ENCODE results near the gene CATSPER4.

CATSPER4 gene

DNA sequence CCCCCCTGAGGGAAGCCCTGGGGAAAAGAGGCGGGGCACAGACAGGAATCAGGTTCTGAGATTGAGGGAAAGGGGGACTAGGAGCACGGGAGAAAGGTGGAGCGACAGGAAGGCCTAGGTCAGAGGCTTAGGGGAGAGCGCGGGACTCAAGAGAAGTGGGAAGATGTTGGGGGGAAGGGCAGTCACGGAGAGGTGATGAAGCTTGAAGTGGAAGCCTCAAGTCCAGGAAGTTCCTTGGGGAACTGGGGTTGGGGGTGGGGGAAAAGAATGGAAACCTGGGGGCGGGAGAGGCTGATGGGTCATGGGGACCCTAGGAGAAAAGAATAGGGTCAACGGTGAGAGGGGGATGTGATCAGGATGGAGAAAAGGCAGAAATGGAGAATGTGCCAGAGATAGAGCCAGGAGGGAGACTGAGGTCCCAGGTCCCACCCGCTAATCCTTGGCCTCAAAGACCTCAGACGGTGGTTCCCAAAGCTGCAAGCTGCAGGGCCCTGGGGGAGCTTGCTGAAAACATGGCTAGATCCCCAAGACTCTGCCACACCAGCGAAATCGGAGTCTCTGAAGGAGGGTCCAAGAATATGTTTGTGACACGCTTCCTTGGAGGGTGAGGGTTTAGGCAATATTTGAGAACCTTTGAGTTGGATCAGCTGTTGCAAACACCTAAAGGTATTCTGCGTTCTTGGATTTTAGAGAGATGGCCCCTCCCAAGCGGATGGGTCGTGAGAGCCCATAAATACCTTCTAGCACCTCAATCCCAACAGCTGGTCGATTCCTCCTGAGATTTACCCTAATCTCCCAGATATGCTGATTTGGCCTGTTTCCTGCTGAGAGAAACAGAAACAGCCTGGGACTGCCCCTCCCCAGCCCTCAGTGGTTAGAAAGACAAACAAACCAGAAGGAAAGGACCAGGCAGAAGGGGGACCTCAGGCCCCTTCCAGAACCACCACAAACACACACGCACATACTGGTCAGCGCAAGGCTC lies 25.2 kb upstream of the CATSPER4 start:
- DNase-seq, result no peak

DNA sequence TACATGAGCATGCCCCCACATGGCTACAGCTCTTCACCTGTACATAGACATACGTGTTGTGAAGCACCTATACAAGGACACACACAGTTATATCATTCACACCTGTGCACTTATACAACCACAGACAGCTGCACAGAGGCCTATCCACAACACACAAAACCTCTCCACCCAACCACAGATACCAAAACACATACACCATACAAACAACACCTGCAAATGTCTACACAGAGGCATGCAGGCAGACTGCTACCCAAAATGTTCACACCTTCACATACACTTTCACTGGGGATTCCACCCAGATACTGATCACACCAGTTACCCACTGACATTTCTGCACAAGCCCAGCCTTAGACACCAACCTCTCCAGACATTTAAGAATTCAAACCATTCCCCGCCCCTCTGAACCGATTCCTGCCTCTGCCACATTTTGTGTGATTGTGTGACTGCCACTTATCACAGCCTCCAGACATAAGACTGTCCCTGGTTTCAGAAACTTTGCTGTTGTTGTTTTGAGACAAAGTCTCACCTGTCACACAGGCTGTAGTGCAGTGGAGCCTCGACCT lies 23.6 kb upstream of the CATSPER4 start:
- no peak for DNase-seq

DNA sequence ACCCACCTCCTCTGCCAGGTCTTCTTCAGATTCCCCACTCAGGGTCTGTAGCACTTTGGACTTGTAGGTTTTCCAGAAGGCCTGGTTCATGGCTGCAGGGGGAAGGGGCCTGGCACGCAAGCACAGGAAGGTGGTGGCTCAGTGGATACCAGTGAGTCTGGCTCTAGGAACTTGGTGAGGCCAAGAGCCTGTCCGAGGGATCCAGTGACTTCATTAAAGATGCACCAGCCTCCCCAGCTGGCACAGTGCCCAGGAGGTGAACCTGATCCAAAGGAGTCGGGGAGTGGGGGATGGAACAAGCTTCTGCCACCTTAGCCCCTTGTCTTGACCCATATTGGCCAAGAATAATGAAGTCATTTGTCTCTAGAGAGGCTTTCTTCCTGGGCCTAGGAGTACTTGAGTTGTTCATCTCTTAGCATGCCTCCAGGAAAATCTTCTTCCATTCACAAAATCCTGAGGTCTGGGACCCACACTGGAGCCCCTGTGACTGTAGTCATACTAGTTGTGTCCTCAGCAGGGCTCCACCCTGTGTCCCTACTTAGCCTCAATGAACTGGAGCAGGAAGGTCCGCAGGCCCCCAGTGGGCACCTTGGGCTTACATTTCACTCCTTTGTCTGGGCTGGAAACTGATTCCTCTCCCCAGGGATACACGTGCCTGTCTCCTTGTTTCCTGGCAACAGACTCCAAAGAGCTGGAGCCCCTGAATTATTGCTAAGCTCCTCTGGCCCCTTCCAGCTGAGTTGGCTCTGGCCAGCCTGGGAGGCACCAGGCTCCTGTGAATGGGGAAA lies 21.8 kb upstream of the CATSPER4 start, which contains the start of gene C1orf232:
Gene C1orf232 (minus strand): TSS at position 554 of the 788 bp plus-strand sequence. CDS start 464 bp downstream, at position 90.
- no peak for DNase-seq

DNA sequence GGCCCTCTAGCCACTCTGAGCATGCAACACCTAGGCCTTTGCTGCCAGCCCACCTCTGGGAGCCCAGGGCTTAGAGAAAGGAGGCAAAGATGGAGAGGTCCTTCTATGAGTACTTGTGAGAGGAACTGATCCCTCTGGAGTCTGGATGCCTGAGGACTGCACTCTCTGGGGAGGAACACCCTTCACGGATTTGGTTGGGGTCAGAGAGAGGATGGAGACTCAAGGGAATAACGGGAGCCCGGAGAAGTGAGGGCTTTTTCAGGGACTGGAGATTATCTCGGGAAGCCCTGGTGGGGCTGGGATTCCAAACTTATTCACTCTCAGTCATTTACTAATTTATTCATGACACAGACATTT lies 21.2 kb upstream of the CATSPER4 start:
- no peak for DNase-seq

DNA sequence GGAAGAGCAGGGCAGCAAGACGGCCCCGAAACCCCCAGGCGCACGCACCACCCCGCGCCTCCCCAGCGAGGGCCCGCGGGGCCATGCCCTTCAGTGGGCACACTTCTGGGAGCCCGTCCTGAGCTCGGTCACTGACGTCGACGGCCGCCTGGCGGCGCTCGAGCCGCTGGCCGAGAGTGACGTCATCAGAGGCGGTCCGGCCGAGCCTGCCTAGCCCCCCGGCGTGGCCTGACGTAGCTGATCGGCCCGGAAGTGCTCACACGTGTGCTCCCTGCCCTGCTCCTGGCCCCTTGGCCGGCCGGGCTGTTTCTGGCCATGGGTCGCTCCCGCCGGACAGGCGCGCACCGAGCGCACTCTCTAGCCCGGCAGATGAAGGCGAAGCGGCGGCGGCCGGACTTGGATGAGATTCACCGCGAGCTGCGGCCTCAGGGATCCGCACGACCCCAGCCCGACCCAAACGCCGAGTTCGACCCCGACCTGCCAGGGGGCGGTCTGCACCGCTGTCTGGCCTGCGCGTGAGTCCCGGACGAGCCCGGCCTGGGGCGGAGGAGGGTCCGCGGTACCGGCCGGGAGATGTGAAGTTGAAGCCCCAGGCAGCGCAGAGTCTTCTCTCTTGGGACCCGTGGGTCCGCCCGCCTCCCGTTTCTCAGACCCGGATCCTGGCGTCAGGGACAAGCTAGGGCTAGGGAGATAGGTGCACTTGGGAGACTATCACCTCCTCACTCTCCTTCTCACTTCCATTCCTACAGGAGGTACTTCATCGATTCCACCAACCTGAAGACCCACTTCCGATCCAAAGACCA lies 20.5 kb upstream of the CATSPER4 start, which contains the start of gene ZNF593:
Gene ZNF593 (plus strand): TSS at position 240 of the 803 bp plus-strand sequence. CDS start 76 bp downstream, at position 316.
- peak; percentile 91 for DNase-seq

DNA sequence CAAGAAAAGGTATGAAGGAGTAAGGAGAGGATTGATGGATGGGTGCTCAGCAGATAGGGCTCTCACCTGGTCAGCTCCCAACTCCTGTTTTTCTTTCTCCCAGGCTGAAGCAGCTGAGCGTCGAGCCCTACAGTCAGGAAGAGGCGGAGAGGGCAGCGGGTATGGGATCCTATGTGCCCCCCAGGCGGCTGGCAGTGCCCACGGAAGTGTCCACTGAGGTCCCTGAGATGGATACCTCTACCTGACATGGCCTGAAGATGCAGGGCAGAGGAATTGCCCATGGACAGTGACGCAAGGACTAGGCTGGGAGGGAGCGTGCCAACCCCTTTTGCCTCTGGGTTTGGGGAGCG lies 20.0 kb upstream of the CATSPER4 start:
- no peak for DNase-seq

DNA sequence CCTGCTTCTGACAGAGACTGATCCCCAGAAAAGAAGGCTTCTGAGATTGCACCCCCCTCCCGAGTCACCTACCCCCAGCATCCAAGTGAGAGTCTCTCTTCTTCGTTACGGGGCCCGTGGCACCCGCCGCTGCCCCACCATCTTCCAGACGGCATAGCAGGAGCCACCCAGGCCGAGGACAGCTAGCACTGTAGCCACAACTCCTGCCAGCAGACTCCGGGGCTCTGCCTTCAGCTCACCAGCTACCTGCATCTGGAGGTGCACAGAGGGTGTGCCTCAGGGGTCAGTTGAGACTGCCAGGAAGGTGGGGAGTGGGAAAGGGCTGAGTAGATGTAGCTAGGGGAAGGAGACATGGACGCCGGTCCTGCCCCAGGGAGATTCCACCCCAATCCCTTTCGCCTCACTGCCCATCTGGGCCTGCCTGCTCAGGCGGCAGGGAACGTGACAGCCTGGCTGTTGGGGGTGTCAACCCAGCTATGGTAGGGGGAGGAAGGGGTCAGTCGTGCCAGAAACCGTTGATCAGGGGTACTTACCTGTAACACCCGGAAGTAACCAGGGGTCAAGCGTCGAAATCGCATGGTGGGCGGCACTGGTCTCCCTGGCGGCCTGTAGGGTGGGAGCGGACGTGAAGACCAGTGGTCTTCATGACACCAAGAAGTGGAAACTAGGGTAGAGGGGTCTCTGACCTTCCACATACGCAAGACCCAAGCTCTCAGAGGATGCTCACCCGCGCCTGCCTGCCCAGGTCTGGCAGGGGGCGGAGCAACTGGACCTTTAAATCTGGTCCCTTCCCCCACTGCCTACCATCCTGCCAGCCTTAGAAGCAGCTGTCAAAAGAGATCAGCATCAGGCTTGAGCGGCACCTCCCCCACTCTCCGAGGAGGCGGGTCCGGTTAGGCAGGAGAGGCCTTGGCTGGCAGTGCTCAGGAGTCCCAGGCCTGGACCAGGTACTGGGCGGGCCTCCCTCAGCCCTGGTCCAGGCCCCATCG lies 19.0 kb upstream of the CATSPER4 start, which contains the start of gene ZNF593OS:
Gene ZNF593OS (minus strand): TSS at position 749 of the 989 bp plus-strand sequence. CDS start 171 bp downstream, at position 578.
- no peak for DNase-seq

DNA sequence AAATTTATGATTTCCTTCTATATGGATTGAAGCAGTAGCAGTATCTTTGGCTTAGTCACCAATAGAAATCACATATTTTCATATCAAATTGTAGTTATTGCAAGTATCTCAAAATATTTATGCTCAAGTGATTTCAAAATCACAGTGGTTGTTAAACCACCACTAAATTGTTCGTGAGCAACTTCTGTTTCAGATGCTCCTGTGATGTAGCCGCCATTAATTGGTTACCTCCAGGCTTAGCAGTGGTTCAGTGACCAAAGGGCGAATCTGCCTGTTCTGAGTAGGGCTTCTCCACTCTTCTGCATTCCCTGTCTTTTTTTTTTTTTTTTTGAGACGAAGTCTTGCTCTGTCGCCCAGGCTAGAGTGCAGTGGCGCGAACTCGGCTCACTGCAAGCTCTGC lies 15.1 kb upstream of the CATSPER4 start:
- no peak for DNase-seq

DNA sequence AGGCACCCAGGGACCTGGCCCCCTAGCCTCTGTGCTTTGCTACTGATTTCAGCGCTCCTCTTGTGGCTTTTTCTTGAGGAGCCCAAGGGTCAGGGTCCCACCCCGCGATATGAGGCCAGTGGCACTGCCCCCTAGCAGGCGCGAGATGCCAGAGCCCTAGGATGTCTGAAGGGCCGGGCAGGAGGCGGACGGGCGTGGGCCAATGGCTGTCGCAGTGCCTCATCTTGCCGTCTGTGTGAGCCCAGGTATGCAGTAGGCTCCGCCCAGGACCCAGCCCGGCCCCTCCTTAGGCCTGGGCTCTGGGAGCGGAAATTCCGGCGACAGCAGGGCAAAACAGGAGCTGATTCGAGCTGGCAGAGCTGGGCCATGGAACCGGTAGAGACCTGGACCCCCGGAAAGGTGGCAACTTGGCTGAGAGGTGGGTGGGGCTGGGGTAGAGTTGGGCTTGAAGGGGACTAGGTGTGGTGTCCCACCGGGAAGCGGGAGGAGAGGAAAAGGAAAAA lies 13.2 kb upstream of the CATSPER4 start, which contains the start of gene CNKSR1:
Gene CNKSR1 (plus strand): TSS at position 310 of the 503 bp plus-strand sequence. CDS start 57 bp downstream, at position 367.
- DNase-seq, result peak; percentile 22

DNA sequence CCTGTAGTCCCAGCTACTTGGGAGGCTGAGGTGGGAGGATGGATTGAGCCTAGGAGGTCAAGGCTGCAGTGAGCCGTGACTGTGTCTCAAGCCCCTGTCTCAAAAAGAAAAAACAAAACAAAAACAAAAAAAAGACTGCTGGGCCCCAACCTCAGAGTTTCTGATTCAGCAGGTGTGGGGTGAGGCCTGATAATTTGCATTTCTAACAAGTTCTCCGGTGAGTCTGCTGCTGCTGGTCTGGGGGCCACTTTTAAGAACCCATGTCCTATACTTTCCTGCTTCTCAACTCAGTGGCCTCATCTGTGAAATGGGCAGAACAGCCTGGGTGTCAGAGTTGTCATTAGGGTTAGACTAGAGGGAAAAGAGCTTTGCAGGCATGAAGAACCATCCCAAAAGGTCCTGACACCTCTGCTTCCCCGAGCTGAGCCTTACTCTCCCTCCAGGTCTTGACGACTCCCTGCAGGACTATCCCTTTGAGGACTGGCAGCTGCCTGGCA lies 10.3 kb upstream of the CATSPER4 start:
- no peak for DNase-seq

DNA sequence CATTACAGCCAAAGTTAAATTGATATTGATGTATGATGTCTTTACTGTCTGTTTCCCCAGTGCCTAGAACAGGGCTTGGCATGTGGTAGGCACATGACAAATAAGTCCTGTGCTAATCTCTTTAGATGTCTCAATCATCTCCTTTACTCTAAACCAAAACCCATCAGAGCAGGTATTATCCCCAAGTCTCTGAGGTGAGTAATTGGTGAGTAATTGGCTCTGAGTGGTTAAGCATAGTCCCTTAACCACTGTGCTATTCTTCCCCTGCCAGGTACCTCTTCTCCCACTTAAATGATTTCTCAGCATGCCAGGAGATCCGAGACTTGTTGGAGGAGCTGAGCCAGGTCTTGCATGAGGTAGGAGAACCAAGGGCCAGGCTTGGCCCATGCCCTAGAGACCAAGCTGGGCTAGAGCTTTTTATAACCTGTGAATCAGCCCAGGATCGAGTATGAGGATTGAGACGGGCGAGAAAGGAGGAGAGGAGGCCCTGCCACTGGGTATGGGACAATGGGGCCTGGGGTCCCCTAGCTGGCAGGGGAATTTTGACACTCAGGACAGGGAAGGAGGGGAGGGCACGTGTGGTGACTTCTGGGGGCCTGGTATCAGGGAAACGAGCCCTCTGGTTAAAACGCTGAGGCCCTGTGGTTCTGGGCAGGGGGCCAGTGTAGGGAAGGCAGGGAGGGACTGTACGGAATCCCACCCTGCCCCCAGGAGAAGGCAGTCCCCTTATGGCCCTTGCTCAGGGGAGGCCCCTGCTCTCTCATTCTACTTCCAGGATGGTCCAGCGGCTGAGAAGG lies 8.6 kb upstream of the CATSPER4 start:
- no peak for DNase-seq

DNA sequence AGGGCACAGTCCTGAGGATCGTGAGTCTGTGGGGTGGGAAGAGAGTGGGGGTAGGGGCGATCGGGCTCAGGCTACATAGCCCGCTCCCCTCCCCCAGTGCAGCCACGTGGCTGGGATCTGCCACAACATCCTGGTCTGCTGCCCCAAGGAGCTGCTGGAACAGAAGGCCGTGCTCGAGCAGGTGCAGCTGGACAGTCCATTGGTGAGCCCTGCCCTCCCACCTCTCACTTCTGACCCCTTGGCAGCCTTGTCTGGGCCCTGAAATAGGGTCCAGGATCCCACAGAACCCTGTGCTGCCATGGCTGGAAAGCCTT lies 8.1 kb upstream of the CATSPER4 start:
- DNase-seq, result no peak

DNA sequence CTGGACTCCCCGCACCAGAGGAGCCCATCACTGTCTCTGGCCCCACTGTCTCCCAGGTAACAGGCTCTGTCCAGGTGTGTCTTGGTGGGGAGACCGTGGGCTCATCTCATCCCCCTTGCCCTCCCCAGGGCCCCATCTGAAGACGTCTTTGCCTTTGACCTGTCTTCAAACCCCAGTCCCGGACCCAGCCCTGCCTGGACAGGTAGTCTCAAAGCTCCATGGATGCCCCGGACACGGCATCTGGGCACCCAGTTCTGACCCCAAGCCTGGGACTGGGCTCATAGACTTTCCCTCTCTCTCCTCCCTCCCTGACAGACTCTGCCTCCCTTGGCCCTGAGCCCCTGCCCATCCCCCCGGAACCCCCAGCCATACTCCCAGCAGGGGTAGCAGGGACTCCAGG lies 6.3 kb upstream of the CATSPER4 start:
- no peak for DNase-seq

DNA sequence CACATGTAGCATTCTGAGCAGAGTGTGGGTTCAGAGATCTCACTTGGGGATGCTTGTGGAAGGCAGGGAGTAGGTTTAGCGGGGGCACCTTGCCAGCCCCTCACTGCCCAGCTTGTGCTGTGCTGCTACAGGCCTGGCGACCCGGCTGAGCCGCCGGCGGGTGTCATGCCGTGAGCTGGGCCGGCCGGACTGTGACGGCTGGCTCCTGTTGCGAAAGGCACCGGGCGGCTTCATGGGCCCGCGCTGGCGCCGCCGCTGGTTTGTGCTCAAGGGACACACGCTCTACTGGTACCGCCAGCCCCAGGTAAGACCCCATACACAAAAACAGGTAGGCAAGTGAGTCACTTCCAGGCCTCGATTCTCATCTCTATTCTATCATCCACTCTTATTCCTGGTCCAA lies 5.5 kb upstream of the CATSPER4 start:
- DNase-seq, result no peak

DNA sequence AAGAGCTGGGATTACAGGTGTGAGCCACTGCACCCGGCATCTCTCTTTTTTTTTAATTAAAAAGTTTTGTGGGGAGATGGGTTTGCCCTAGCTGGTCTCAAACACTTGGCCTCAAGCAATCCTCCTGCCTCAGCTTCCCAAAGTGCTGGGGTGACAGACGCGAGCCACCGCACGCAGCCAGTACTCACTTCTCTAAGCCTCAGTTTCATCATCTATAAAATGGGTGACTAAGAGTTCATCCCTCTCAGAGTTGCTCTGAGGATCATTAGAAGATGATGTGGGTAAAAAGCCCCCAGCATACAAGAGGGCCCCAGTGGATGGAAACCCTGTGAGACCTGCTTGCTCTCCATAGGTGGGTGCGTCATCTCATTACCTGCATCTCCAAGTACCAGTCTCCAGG lies 2.5 kb upstream of the CATSPER4 start:
- DNase-seq, result no peak

DNA sequence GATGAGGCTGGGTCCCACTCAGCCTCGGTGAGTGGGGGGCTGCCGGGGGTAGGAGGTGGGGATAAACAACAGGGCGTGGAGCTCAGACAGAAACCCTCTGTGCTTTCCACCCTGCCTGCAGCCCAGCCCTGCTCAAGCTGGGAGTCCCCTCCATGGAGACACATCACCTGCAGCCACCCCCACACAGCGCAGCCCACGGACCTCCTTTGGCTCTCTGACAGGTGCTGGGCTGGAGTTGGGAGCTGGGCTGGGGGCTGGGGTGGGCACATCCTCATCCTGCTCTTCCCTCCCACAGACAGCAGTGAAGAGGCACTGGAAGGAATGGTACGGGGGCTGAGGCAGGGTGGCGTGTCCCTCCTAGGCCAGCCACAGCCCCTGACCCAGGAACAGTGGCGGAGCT lies 1.9 kb upstream of the CATSPER4 start:
- DNase-seq, result no peak

DNA sequence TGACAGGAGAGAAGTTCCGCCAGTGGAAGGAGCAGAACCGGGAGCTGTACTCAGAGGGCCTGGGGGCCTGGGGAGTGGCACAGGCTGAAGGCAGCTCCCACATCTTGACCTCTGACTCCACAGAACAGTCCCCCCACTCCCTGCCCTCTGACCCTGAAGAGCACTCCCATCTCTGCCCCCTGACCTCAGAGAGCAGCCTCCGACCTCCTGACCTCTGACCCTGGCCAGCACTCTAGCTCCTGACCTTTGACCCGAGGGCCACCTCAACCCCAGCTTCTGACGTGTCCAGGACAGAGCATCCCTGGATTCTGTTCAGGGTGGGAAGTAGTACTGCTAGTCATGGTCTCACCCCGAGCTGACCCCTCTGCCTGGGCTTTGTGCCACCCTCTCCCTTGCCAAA lies 1.1 kb upstream of the CATSPER4 start:
- no peak for DNase-seq

DNA sequence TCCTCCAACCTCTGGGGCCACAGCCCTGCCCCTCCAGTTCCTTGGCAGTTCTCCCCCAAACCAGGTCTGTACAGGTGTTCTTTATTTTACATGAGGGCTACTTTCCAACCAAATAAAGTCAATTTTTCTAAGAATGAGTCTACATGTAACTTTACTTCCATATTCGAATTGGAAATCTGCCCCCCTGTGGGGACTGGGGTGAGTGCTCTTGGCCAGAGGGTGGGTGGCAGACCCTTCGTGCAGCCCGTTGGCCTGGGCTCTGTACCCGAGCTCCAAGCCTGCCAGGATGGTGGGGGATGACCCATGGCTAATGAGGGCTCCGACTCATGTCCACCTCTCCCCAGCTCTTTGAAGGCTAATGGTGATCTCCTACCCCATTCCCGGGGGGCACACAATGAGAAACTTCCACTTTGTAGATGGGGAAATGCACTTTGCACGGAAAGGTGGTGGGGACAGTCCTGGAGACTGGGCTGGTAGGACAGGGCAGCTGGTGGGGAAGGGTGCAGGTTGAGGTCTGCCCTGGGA lies 589 bp upstream of the CATSPER4 start:
- no peak for DNase-seq

DNA sequence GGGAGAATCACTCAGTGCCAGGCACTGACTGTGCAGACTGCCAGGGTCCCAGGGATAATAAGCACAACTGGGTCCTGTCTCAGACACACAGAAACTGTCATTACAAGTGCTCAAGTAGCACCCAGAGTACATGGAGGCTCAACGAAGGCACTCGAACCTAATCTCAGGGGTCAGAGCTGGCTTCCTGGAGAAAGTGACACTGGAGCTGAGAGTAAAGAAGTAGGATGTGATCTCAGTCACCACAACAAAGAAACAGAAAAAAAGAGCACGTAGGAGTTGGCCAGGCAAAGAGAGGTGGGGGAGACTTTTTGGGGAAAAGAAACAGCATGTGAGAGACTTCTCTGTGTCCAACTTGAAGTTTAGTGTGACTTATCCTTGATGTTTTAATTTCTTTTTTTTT lies 1.3 kb downstream of the CATSPER4 start:
- DNase-seq, result no peak

DNA sequence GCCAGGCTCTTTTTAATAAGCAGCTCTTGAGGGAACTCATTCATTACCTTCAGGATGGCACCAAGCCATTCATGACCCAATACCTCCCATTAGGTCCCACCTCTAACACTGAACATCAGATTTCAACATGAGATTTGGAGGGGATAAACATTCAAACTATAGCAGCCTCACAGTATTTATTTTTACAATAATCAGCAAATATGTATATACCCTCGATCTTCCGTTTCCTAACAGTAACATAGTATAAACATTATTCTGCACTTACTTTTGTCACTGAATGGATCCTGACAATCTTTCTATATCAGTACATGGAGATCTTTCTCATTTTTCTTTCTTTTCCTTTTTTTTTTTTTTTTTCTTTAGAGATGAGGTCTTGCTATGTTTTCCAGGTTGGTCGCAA lies 5.4 kb downstream of the CATSPER4 start:
- DNase-seq, result no peak

All from stimulated activated CD4-positive, alpha-beta T cell treated with anti-CD3 and anti-CD28 coated beads, Interleukin-1b, Interleukin-23, amount 100 ng/mL, for 48 hours (primary cell).